ENCODE results near the gene TAP2. TPM values are rescaled to one million over a fixed set of nuclear protein-coding genes. Genes with fewer than 3 reads are reported as not detected.

Gene TAP2
- total RNA-seq, 1 donor from 2014 or later = 19.9 TPM

- H3K9me3 ChIP-seq = no peaks in the 10 kb centered on the region
- H3K36me3 ChIP-seq = peaks cover 0 to 31% of the 10 kb centered on the region in 2 donors
- H3K27me3 ChIP-seq = no peaks in the 10 kb centered on the region
- no peak for TF ChIP-seq POLR2AphosphoS5 (IDR thresholded peaks at IDR 0.05; ENCODE audit: insufficient read depth in 1 of 2, low read depth in 1 of 2)
- TF ChIP-seq, protein P1, sequence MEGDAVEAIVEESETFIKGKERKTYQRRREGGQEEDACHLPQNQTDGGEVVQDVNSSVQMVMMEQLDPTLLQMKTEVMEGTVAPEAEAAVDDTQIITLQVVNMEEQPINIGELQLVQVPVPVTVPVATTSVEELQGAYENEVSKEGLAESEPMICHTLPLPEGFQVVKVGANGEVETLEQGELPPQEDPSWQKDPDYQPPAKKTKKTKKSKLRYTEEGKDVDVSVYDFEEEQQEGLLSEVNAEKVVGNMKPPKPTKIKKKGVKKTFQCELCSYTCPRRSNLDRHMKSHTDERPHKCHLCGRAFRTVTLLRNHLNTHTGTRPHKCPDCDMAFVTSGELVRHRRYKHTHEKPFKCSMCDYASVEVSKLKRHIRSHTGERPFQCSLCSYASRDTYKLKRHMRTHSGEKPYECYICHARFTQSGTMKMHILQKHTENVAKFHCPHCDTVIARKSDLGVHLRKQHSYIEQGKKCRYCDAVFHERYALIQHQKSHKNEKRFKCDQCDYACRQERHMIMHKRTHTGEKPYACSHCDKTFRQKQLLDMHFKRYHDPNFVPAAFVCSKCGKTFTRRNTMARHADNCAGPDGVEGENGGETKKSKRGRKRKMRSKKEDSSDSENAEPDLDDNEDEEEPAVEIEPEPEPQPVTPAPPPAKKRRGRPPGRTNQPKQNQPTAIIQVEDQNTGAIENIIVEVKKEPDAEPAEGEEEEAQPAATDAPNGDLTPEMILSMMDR (IDR thresholded peaks at IDR 0.05) = no peak
- TF ChIP-seq POLR2A (IDR thresholded peaks at IDR 0.05) = no peak
- no peak overlapping the region for H3K4me3 ChIP-seq
- intact Hi-C loops (cut with DNase I) = no loop called here
- no peak for DNase-seq (ENCODE audit: extremely low spot score in 2 of 2)
- H3K4me1 ChIP-seq = peaks cover 18% of the 10 kb centered on the region
- H3K27ac ChIP-seq = no peak overlapping the region
Observed at GRCh38 chr6:32835167-32835893, 3.2 kb downstream of the TAP2 start.

GRCh38 chr6:32833664-32834063, 4.9 kb downstream of the TAP2 start:
- H3K36me3 ChIP-seq = peaks cover 0 to 39% of the 10 kb centered on the region in 2 donors
- no peak overlapping the region for H3K27ac ChIP-seq
- TF ChIP-seq POLR2A (IDR thresholded peaks at IDR 0.05) (no peak), POLR2AphosphoS5 (IDR thresholded peaks at IDR 0.05; ENCODE audit: insufficient read depth in 1 of 2, low read depth in 1 of 2) (no peak)
- TF ChIP-seq, protein P1 (IDR thresholded peaks at IDR 0.05) = no peak
- peaks cover 18% of the 10 kb centered on the region for H3K4me1 ChIP-seq
- H3K4me3 ChIP-seq = no peak overlapping the region
- no peaks in the 10 kb centered on the region for H3K9me3 ChIP-seq
- DNase-seq (ENCODE audit: extremely low spot score in 2 of 2) = no peak
- intact Hi-C loops (cut with DNase I) = no loop called here
- H3K27me3 ChIP-seq = no peaks in the 10 kb centered on the region

DNA sequence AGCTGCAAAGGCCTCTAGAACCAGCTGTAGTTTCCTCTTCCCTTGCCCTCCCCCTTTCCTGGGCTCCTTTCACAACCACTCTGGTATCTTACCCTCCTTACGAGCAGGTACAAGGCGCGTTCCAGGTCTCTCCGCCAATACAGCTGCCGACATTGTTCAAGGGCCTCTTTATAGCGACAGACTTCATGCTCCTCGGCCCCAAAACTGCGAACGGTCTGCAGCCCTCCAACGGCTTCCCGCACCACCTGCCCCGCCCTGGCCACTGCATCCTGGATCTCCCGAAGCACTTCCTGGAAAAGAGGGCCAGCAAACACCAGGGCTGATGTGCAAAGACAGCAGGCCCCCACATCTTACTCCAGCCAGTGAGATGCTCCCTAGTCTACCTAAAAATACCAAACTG, 6.0 kb downstream of the TAP2 start:
- TF ChIP-seq, protein P1 (IDR thresholded peaks at IDR 0.05) = no peak
- TF ChIP-seq POLR2A (IDR thresholded peaks at IDR 0.05) = no peak
- no peak for TF ChIP-seq POLR2AphosphoS5 (IDR thresholded peaks at IDR 0.05; ENCODE audit: insufficient read depth in 1 of 2, low read depth in 1 of 2)
- peaks cover 14% of the 10 kb centered on the region for H3K4me1 ChIP-seq
- H3K9me3 ChIP-seq = no peaks in the 10 kb centered on the region
- no peaks in the 10 kb centered on the region for H3K27me3 ChIP-seq
- H3K27ac ChIP-seq = no peak overlapping the region
- H3K4me3 ChIP-seq = no peak overlapping the region
- no peak for DNase-seq (ENCODE audit: extremely low spot score in 2 of 2)
- peaks cover 0 to 42% of the 10 kb centered on the region in 2 donors for H3K36me3 ChIP-seq
- intact Hi-C loops (cut with DNase I) = no loop called here

- DNase-seq (ENCODE audit: extremely low spot score in 2 of 2) = no peak
- peaks cover under 1% of the 10 kb centered on the region for H3K4me1 ChIP-seq
- intact Hi-C loops (cut with DNase I) = no loop called here
- TF ChIP-seq POLR2A (IDR thresholded peaks at IDR 0.05) = no peak
- no peak for TF ChIP-seq POLR2AphosphoS5 (IDR thresholded peaks at IDR 0.05; ENCODE audit: insufficient read depth in 1 of 2, low read depth in 1 of 2)
- TF ChIP-seq, protein P1 (IDR thresholded peaks at IDR 0.05) = no peak
- no peak overlapping the region for H3K27ac ChIP-seq
- no peaks in the 10 kb centered on the region for H3K27me3 ChIP-seq
- peaks cover 0 to 42% of the 10 kb centered on the region in 2 donors for H3K36me3 ChIP-seq
- H3K4me3 ChIP-seq = no peak overlapping the region
- H3K9me3 ChIP-seq = no peaks in the 10 kb centered on the region
Observed at GRCh38 chr6:32830936-32831335, 7.6 kb downstream of the TAP2 start.

DNA sequence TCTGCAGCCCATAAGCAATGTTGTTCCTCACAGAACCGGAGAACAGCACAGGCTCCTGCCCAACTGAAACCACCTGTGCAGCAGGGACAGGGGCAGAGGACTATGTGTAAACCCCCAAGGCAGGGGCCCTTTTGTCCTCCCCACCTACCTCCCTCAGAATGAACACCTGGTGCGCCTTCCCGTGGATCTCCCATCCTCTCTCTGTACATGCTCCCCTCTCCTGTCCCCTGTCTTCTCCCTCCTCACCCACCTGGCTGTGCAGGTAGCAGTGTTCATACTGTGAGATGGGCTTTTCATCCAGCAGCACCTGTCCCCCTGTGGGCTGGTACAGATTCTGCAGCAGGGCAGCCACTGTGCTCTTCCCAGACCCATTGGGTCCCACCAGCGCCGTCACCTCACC, 8.5 kb downstream of the TAP2 start:
- H3K4me1 ChIP-seq = no peaks in the 10 kb centered on the region
- no peak for DNase-seq (ENCODE audit: extremely low spot score in 2 of 2)
- intact Hi-C loops (cut with DNase I) = no loop called here
- no peaks in the 10 kb centered on the region for H3K9me3 ChIP-seq
- TF ChIP-seq POLR2AphosphoS5 (IDR thresholded peaks at IDR 0.05; ENCODE audit: insufficient read depth in 1 of 2, low read depth in 1 of 2) = no peak
- TF ChIP-seq POLR2A (IDR thresholded peaks at IDR 0.05) = no peak
- TF ChIP-seq, protein P1 (IDR thresholded peaks at IDR 0.05) = no peak
- H3K27me3 ChIP-seq = no peaks in the 10 kb centered on the region
- H3K4me3 ChIP-seq = no peak overlapping the region
- H3K36me3 ChIP-seq = peaks cover 0 to 35% of the 10 kb centered on the region in 2 donors
- H3K27ac ChIP-seq = no peak overlapping the region
